PC-9 (cell line): ENCODE results near the gene LONP1. TPM values are rescaled to one million over a fixed set of nuclear protein-coding genes. Genes with fewer than 3 reads are reported as not detected.

Source experiments
- BruUV-seq: library from RNA; stranded (reverse); fragments of 400-500 nt; replicated peaks from 2 replicates; lab custom pipeline; 2021; lab: Mats Ljungman, UMichigan
- CTCF ChIA-PET: fragments of 300-600 bp; sonication (Branson Sonifier 250); formaldehyde crosslinking; loops from one replicate; lab custom pipeline; 2022; ENCODE audit warnings: antibody characterized with exemption; lab: Charles Lee
- POLR2A ChIA-PET: fragments of 300-600 bp; sonication (Branson Sonifier 250); formaldehyde crosslinking; loops from one replicate; lab custom pipeline; 2022; ENCODE audit warnings: antibody characterized with exemption; ENCODE audit not compliant: unreplicated experiment; lab: Charles Lee
- DNase-seq, 2 experiments: peaks; one replicate each; pipeline versions ENCODE4 v3.0.0 to v3.0.0-alpha.2; 2015 to 2022; ENCODE audit warnings: mixed read lengths in 1 of 2
- H2AFZ ChIP-seq: fragments of 200-600 bp; sonication (generic); 2 replicates; pipeline ENCODE4 v1.8.1; 2017; ENCODE audit warnings: antibody characterized with exemption
- H3F3A ChIP-seq: fragments of 200-600 bp; sonication (generic); 2 replicates; pipeline ENCODE4 v1.8.1; 2017; ENCODE audit warnings: antibody characterized with exemption, mild to moderate bottlenecking, low read depth; ENCODE audit not compliant: insufficient read depth
- H3K27ac ChIP-seq: fragments of 200-600 bp; sonication (generic); 2 replicates; pipeline ENCODE4 v1.6.1; 2016; ENCODE audit warnings: mixed run types
- H3K27me3 ChIP-seq: fragments of 200-600 bp; sonication (generic); 2 replicates; pipeline ENCODE4 v1.6.1; 2016; ENCODE audit warnings: low read depth, mixed run types; ENCODE audit not compliant: insufficient read depth
- H3K36me3 ChIP-seq: fragments of 200-600 bp; sonication (generic); 2 replicates; pipeline ENCODE4 v1.6.1; 2016; ENCODE audit warnings: low read depth, mixed run types
- H3K4me1 ChIP-seq: fragments of 200-600 bp; sonication (generic); replicated peaks from 2 replicates; pipeline ENCODE4 v1.6.1; 2016; ENCODE audit warnings: mixed run types; ENCODE audit not compliant: insufficient read depth
- H3K4me2 ChIP-seq: fragments of 200-600 bp; sonication (generic); 2 replicates; pipeline ENCODE4 v1.6.1; 2017; ENCODE audit warnings: mixed run types
- H3K4me3 ChIP-seq: fragments of 200-600 bp; sonication (generic); 2 replicates; pipeline ENCODE4 v1.6.1; 2016; ENCODE audit warnings: mixed run types
- H3K79me2 ChIP-seq: fragments of 200-600 bp; sonication (generic); 2 replicates; pipeline ENCODE4 v1.6.1; 2017; ENCODE audit warnings: low read depth, mixed run types
- H3K9me2 ChIP-seq: fragments of 200-600 bp; sonication (generic); 2 replicates; pipeline ENCODE4 v1.8.1; 2017; ENCODE audit warnings: mild to moderate bottlenecking; ENCODE audit not compliant: insufficient read depth
- H3K9me3 ChIP-seq: fragments of 200-600 bp; sonication (generic); 2 replicates; pipeline ENCODE4 v1.8.1; 2016; ENCODE audit warnings: low read depth; ENCODE audit not compliant: insufficient read depth
- H4K20me1 ChIP-seq: fragments of 200-600 bp; sonication (generic); 2 replicates; pipeline ENCODE4 v1.8.1; 2017; ENCODE audit not compliant: insufficient read depth
- CTCF ChIP-seq: fragments of 200-600 bp; sonication (generic); conservative IDR thresholded peaks from 2 replicates; pipeline ENCODE4 v1.6.1; 2017; ENCODE audit warnings: mixed run types, antibody characterized with exemption, mild to moderate bottlenecking, moderate library complexity
- EZH2 ChIP-seq: fragments of 200-600 bp; sonication (generic); IDR thresholded peaks from 2 replicates; pipeline ENCODE4 v1.8.0; 2017; ENCODE audit warnings: antibody characterized with exemption, low read depth
- intact Hi-C: fragments of 100-400 bp; cut with micrococcal nuclease; formaldehyde crosslinking; loops from one replicate; pipeline ENCODE4 v1.10.0; 2022; ENCODE audit not compliant: unreplicated experiment
- total RNA-seq: library from RNA; stranded (reverse); gene quantifications from 2 replicates; pipeline ENCODE4 v1.2.3, GENCODE V29; 2021

Gene LONP1
- total RNA-seq, 1 experiment from 2014 or later = 78.2 TPM

- no TSS peak for BruUV-seq
- Histone ChIP-seq H4K20me1 (peaks cover 4% of the 10 kb centered on the region), H3K27ac (no peak overlapping the region), H3K79me2 (peaks cover 17% of the 10 kb centered on the region), H3K27me3 (no peaks in the 10 kb centered on the region), H3K9me2 (no peaks in the 10 kb centered on the region), H3K36me3 (0 out of 2 replicates have a peak, but pooled peaks cover 9% of the 10 kb centered on the region), H3K4me3 (peak overlapping the region; percentile 62), H3K4me1 (no peaks in the 10 kb centered on the region), H3F3A (peaks cover 11% of the 10 kb centered on the region), H3K9me3 (no peaks in the 10 kb centered on the region), H2AFZ (peak overlapping the region; percentile 74; the same call in 1 of the 2 replicates), H3K4me2 (peak overlapping the region; percentile 56)
- peak; percentile 70 to 97 for DNase-seq
- TF ChIP-seq EZH2 = no peak
- peak; percentile 71 for TF ChIP-seq CTCF
- intact Hi-C loops = no loop called here
- ChIA-PET CTCF (interaction anchor here (0.6 to 1.4 kb wide), 6 partner anchors 64 to 634 kb away, joined by 3 to 7 read pairs (median 4); partner anchors contain the start of genes SAFB and SAFB2), POLR2A (interaction anchor here (0.6 to 0.7 kb wide), 5 partner anchors 22 to 685 kb away, joined by 3 to 19 read pairs (median 3); no protein-coding TSS in a partner anchor)
These were observed 33.1 kb downstream of the LONP1 start for GRCh38 chr19:5686647-5687359.

DNA sequence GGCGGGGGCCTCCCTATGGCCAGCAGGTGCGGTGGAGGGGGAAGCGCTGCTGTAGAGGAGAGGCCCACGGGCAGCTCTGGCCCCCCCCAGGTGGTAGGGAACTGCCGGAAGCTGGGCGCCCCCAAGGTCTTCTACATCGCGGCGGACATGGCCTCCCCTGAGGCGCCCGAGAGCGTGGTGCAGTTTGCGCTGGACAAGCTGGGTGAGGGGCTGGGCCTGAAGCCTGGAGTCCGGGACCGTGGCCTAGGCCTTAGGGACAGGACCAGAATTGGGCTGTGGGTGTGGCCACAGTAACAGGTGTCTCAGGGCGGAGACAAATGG, 33.7 kb downstream of the LONP1 start:
- CTCF ChIA-PET = interaction anchor here (1.4 kb wide), 1 partner anchor 63 kb away, joined by 7 read pairs; the partner anchor contains the start of genes SAFB and SAFB2
- no peaks in the 10 kb centered on the region for H3K9me2 ChIP-seq
- H3K4me1 ChIP-seq = no peaks in the 10 kb centered on the region
- peak overlapping the region; percentile 56 for H3K4me2 ChIP-seq
- intact Hi-C loops = no loop called here
- no peak for DNase-seq
- H3K79me2 ChIP-seq = peaks cover 12% of the 10 kb centered on the region
- POLR2A ChIA-PET = interaction anchor here (0.7 kb wide), 1 partner anchor 38 kb away, joined by 3 read pairs; no protein-coding TSS in a partner anchor
- no peak for TF ChIP-seq EZH2
- TF ChIP-seq CTCF = no peak
- H4K20me1 ChIP-seq = no peaks in the 10 kb centered on the region; the same call in 1 of the 2 replicates
- H3K27ac ChIP-seq = no peak overlapping the region
- H2AFZ ChIP-seq = no peak overlapping the region
- peaks cover 11% of the 10 kb centered on the region; the same call in 1 of the 2 replicates for H3F3A ChIP-seq
- H3K9me3 ChIP-seq = no peaks in the 10 kb centered on the region
- H3K36me3 ChIP-seq = 0 out of 2 replicates have a peak, but pooled peaks cover 8% of the 10 kb centered on the region
- H3K4me3 ChIP-seq = peak overlapping the region; percentile 62; the same call in 1 of the 2 replicates
- TSS peak; percentile 48 for BruUV-seq
- no peaks in the 10 kb centered on the region for H3K27me3 ChIP-seq

GRCh38 chr19:5684694-5685430, 35.1 kb downstream of the LONP1 start:
- Histone ChIP-seq H3K4me3 (no peak overlapping the region), H3K4me1 (no peaks in the 10 kb centered on the region), H3K27ac (no peak overlapping the region), H3K79me2 (peaks cover 1% of the 10 kb centered on the region; the same call in 1 of the 2 replicates), H3F3A (peaks cover 6% of the 10 kb centered on the region; the same call in 1 of the 2 replicates), H3K36me3 (no peaks in the 10 kb centered on the region), H3K27me3 (no peaks in the 10 kb centered on the region), H2AFZ (no peak overlapping the region), H3K9me3 (no peaks in the 10 kb centered on the region), H4K20me1 (no peaks in the 10 kb centered on the region), H3K9me2 (no peaks in the 10 kb centered on the region), H3K4me2 (no peak overlapping the region)
- no peak for TF ChIP-seq EZH2
- no peak for TF ChIP-seq CTCF
- BruUV-seq = no TSS peak
- ChIA-PET POLR2A (interaction anchor here (0.6 kb wide), 1 partner anchor 875 kb away, joined by 22 read pairs; no protein-coding TSS in a partner anchor), CTCF (no interaction called here)
- intact Hi-C loops = no loop called here
- DNase-seq = no peak
